MM.1S (cell line): Measurements from ENCODE around the gene SLC27A2.

Experiments
- DNase-seq: peaks from one replicate; pipeline ENCODE4 v3.0.0-alpha.2; 2015
- H2AFZ ChIP-seq: fragments of 300-600 bp; sonication (generic); 2 replicates; pipeline ENCODE4 v1.6.0; 2016; ENCODE audit warnings: antibody characterized with exemption, low read length
- H3F3A ChIP-seq: fragments of 300-600 bp; sonication (generic); 2 replicates; pipeline ENCODE4 v1.6.1; 2016; ENCODE audit warnings: mild to moderate bottlenecking, antibody characterized with exemption, low read length, moderate library complexity, mixed read lengths; ENCODE audit not compliant: insufficient read depth
- H3K27ac ChIP-seq: fragments of 300-600 bp; sonication (generic); 2 replicates; pipeline ENCODE4 v1.5.1; 2016; ENCODE audit warnings: mild to moderate bottlenecking, low read length
- H3K27me3 ChIP-seq: fragments of 300-600 bp; sonication (generic); replicated peaks from 2 replicates; pipeline ENCODE4 v1.6.0; 2016; ENCODE audit warnings: low read length; ENCODE audit not compliant: insufficient read depth
- H3K36me3 ChIP-seq: fragments of 300-600 bp; sonication (generic); replicated peaks from 2 replicates; pipeline ENCODE4 v1.6.1; 2016; ENCODE audit warnings: mild to moderate bottlenecking, low read length, mixed read lengths; ENCODE audit not compliant: insufficient read depth
- H3K4me1 ChIP-seq: fragments of 300-600 bp; sonication (generic); 2 replicates; pipeline ENCODE4 v1.6.1; 2016; ENCODE audit warnings: low read length, mixed read lengths
- H3K4me2 ChIP-seq: fragments of 300-600 bp; sonication (generic); 2 replicates; pipeline ENCODE4 v1.6.0; 2016; ENCODE audit warnings: low read depth, low read length
- H3K4me3 ChIP-seq: fragments of 300-600 bp; sonication (generic); 2 replicates; pipeline ENCODE4 v1.5.1; 2016; ENCODE audit warnings: low read length, mixed read lengths
- H3K79me2 ChIP-seq: fragments of 300-600 bp; sonication (generic); 2 replicates; pipeline ENCODE4 v1.6.1; 2016; ENCODE audit warnings: mixed run types, low read length, mixed read lengths
- H3K9ac ChIP-seq: fragments of 300-600 bp; sonication (generic); 2 replicates; pipeline ENCODE4 v1.6.1; 2016; ENCODE audit warnings: low read length, mixed read lengths
- H3K9me2 ChIP-seq: fragments of 300-600 bp; sonication (generic); replicated peaks from 2 replicates; pipeline ENCODE4 v1.6.1; 2016; ENCODE audit warnings: mild to moderate bottlenecking, low read length, mixed read lengths; ENCODE audit not compliant: insufficient read depth
- H3K9me3 ChIP-seq: fragments of 300-600 bp; sonication (generic); replicated peaks from 2 replicates; pipeline ENCODE4 v1.6.1; 2016; ENCODE audit warnings: mild to moderate bottlenecking, low read length, mixed read lengths; ENCODE audit not compliant: insufficient read depth
- H4K20me1 ChIP-seq: fragments of 300-600 bp; sonication (generic); 2 replicates; pipeline ENCODE4 v1.6.1; 2016; ENCODE audit warnings: mild to moderate bottlenecking, low read length, moderate library complexity, mixed read lengths; ENCODE audit not compliant: insufficient read depth
- EZH2 ChIP-seq: fragments of 300-600 bp; sonication (generic); optimal IDR thresholded peaks from 2 replicates; pipeline ENCODE3; 2017; ENCODE audit warnings: low read depth, mild to moderate bottlenecking, antibody characterized with exemption, low read length, mixed read lengths
- EZH2phosphoT487 ChIP-seq: fragments of 300-600 bp; sonication (generic); IDR thresholded peaks from 2 replicates; pipeline ENCODE4 v1.6.1; 2018; ENCODE audit warnings: antibody characterized with exemption, low read length
- TF ChIP-seq, protein P1 (sequence below): fragments of 300-600 bp; sonication (generic); IDR thresholded peaks from 2 replicates; pipeline ENCODE4 v1.5.1; 2016; ENCODE audit warnings: antibody characterized with exemption, low read length, mixed read lengths

Gene SLC27A2

GRCh38 chr15:50246631-50247030 is 64.6 kb downstream of the SLC27A2 start:
- H3K4me1 ChIP-seq, result peaks cover 14% of the 10 kb centered on the region
- H3K9me2 ChIP-seq, result no peaks in the 10 kb centered on the region
- H3K4me3 ChIP-seq, result no peak overlapping the region
- H3F3A ChIP-seq, result no peaks in the 10 kb centered on the region
- H3K36me3 ChIP-seq, result no peaks in the 10 kb centered on the region
- no peak overlapping the region for H2AFZ ChIP-seq
- H3K79me2 ChIP-seq, result no peaks in the 10 kb centered on the region
- H3K9ac ChIP-seq, result no peak overlapping the region
- no peaks in the 10 kb centered on the region for H3K27me3 ChIP-seq
- TF ChIP-seq EZH2 (no peak), EZH2phosphoT487 (no peak)
- TF ChIP-seq, protein P1, sequence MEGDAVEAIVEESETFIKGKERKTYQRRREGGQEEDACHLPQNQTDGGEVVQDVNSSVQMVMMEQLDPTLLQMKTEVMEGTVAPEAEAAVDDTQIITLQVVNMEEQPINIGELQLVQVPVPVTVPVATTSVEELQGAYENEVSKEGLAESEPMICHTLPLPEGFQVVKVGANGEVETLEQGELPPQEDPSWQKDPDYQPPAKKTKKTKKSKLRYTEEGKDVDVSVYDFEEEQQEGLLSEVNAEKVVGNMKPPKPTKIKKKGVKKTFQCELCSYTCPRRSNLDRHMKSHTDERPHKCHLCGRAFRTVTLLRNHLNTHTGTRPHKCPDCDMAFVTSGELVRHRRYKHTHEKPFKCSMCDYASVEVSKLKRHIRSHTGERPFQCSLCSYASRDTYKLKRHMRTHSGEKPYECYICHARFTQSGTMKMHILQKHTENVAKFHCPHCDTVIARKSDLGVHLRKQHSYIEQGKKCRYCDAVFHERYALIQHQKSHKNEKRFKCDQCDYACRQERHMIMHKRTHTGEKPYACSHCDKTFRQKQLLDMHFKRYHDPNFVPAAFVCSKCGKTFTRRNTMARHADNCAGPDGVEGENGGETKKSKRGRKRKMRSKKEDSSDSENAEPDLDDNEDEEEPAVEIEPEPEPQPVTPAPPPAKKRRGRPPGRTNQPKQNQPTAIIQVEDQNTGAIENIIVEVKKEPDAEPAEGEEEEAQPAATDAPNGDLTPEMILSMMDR, result no peak
- no peaks in the 10 kb centered on the region for H4K20me1 ChIP-seq
- no peak for DNase-seq
- H3K27ac ChIP-seq, result no peak overlapping the region
- no peak overlapping the region for H3K4me2 ChIP-seq
- no peaks in the 10 kb centered on the region for H3K9me3 ChIP-seq

GRCh38 chr15:50247819-50248655 is 66.0 kb downstream of the SLC27A2 start:
- Histone ChIP-seq H3K79me2 (no peaks in the 10 kb centered on the region), H3K27me3 (no peaks in the 10 kb centered on the region), H2AFZ (peak overlapping the region; percentile 60), H3F3A (no peaks in the 10 kb centered on the region), H4K20me1 (no peaks in the 10 kb centered on the region), H3K4me3 (peak overlapping the region; percentile 29), H3K36me3 (no peaks in the 10 kb centered on the region), H3K4me2 (peak overlapping the region; percentile 44), H3K4me1 (peaks cover 14% of the 10 kb centered on the region), H3K9ac (peak overlapping the region; percentile 1; the same call in 1 of the 2 replicates), H3K9me2 (no peaks in the 10 kb centered on the region), H3K27ac (peak overlapping the region; percentile 31), H3K9me3 (no peaks in the 10 kb centered on the region)
- DNase-seq, result peak; percentile 80
- TF ChIP-seq EZH2phosphoT487 (no peak), EZH2 (no peak)
- TF ChIP-seq, protein P1, result no peak

DNA sequence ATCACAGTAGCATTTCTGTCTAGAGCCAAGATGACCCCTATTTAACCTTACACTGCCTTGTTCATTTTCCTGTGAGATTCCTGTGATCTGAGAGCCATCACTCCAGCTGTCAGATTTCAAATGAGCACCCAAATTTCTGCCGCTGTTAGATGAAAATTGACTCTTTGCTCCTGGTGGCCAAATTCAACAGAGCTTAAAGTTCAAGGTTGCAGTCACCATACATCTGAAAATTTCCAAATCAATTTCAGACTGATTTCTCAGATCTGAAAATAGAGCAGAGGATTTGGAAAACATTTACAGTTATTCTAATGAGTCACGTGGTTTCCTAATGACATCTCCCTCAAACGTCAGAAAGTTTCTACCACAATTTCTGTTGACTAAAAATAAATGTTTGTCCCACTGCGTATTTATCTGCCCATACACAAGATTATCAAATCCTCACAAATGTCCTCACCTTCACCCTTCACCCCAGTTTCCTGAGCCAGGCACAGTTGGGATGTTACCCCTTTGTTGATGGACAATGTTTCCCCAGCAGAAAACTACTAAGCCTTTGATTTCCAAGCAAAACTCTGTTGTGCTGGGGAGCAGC is 67.1 kb downstream of the SLC27A2 start:
- H3K4me3 ChIP-seq, result no peak overlapping the region
- H3K27ac ChIP-seq, result no peak overlapping the region
- no peaks in the 10 kb centered on the region for H3K9me2 ChIP-seq
- 0 out of 2 replicates have a peak overlapping the region, but pooled peaks have one; percentile 60 for H2AFZ ChIP-seq
- no peaks in the 10 kb centered on the region for H3K79me2 ChIP-seq
- H3K4me1 ChIP-seq, result peaks cover 14% of the 10 kb centered on the region
- no peak for DNase-seq
- no peaks in the 10 kb centered on the region for H3K9me3 ChIP-seq
- no peaks in the 10 kb centered on the region for H3F3A ChIP-seq
- no peaks in the 10 kb centered on the region for H3K36me3 ChIP-seq
- TF ChIP-seq EZH2 (no peak), EZH2phosphoT487 (no peak)
- TF ChIP-seq, protein P1, result no peak
- no peaks in the 10 kb centered on the region for H4K20me1 ChIP-seq
- H3K9ac ChIP-seq, result no peak overlapping the region
- no peak overlapping the region for H3K4me2 ChIP-seq
- H3K27me3 ChIP-seq, result no peaks in the 10 kb centered on the region
